Measurements from ENCODE around the gene ATXN1L. TPM values are rescaled to one million over a fixed set of nuclear protein-coding genes. Genes with fewer than 3 reads are reported as not detected.

ATXN1L gene
- total and polyA plus RNA-seq, 4 donors, result 5.7 to 15.0 (median 8.5) TPM

DNA sequence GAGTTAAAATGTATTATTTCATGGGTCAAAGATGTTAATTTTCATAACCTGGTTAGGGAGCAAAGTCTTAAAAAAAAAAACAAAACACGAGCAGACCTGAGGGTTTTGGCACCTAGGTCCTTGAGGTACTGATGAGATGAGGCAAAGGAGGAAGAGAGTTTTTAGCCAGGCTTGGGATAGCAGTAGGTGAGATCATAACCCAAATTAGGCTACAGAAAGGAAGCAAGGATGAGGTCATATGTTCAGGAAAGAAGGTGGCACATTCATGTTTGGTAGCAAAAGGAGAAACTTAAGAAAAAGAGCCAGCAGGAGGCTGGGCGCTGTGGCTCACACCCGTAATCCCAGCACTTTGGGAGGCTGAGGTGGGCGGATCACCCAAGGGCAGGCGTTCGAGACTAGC is 2.8 kb downstream of the ATXN1L start:
- TF ChIP-seq NR2F2 (IDR thresholded peaks at IDR 0.05) (no peak), RAD21 (IDR thresholded peaks at IDR 0.05) (no peak), MAX (IDR thresholded peaks at IDR 0.05) (no peak), FOXA1 (IDR thresholded peaks at IDR 0.05) (no peak), RXRA (IDR thresholded peaks at IDR 0.05) (no peak), ZBTB33 (IDR thresholded peaks at IDR 0.05) (no peak), HNF4G (IDR thresholded peaks at IDR 0.05) (no peak), CTCF (IDR thresholded peaks at IDR 0.05; ENCODE audit: low read depth, low read length, missing input control) (no peak), EGR1 (IDR thresholded peaks at IDR 0.05; ENCODE audit: low read depth in 2 of 2) (no peak), REST (IDR thresholded peaks at IDR 0.05) (no peak), FOXA2 (IDR thresholded peaks at IDR 0.05) (no peak), TAF1 (conservative IDR thresholded peaks at IDR 0.05) (no peak), YY1 (IDR thresholded peaks at IDR 0.05) (no peak), HNF4A (conservative IDR thresholded peaks at IDR 0.05) (no peak)
- TF ChIP-seq, protein P1, sequence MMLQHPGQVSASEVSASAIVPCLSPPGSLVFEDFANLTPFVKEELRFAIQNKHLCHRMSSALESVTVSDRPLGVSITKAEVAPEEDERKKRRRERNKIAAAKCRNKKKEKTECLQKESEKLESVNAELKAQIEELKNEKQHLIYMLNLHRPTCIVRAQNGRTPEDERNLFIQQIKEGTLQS (IDR thresholded peaks at IDR 0.05), result no peak
- H3K4me3 ChIP-seq (ENCODE audit: low read depth in 1 of 3, low read length in 3 of 3), result no peak overlapping the region
- H3K27ac ChIP-seq (ENCODE audit: low read depth in 1 of 2, low read length in 2 of 2), result no peak overlapping the region
- WGBS, result 94% methylated on average over 6 of the region's 6 CpGs
- peaks cover 11 to 50% (median 26%) of the 10 kb centered on the region in 4 donors for H3K36me3 ChIP-seq (ENCODE audit: control insufficient read depth in 4 of 4, insufficient read depth in 3 of 4, low read depth in 1 of 4, low read length in 3 of 4)
- no peak for DNase-seq (ENCODE audit: low spot score)
- H3K4me1 ChIP-seq (ENCODE audit: control insufficient read depth in 4 of 4, insufficient read depth in 4 of 4, low read length in 3 of 4), result peaks cover 0 to 14% (median 13%) of the 10 kb centered on the region in 4 donors
- H3K9me3 ChIP-seq (ENCODE audit: control insufficient read depth in 4 of 4, low read length in 3 of 4), result no peaks in the 10 kb centered on the region
- no peaks in the 10 kb centered on the region for H3K27me3 ChIP-seq (ENCODE audit: control insufficient read depth in 4 of 4, insufficient read depth in 4 of 4, low read length in 3 of 4)
- no peak overlapping the region for H3K9ac ChIP-seq (ENCODE audit: low read depth in 1 of 2, low read length in 2 of 2)

- WGBS, result 97% methylated on average over 8 of the region's 8 CpGs
- Histone ChIP-seq H3K36me3 (ENCODE audit: control insufficient read depth in 4 of 4, insufficient read depth in 3 of 4, low read depth in 1 of 4, low read length in 3 of 4) (peaks cover 11 to 54% (median 26%) of the 10 kb centered on the region in 4 donors), H3K4me3 (ENCODE audit: low read depth in 1 of 3, low read length in 3 of 3) (no peak overlapping the region), H3K9ac (ENCODE audit: low read depth in 1 of 2, low read length in 2 of 2) (no peak overlapping the region), H3K4me1 (ENCODE audit: control insufficient read depth in 4 of 4, insufficient read depth in 4 of 4, low read length in 3 of 4) (peaks cover 0 to 9% (median 6%) of the 10 kb centered on the region in 4 donors), H3K27ac (ENCODE audit: low read depth in 1 of 2, low read length in 2 of 2) (no peak overlapping the region), H3K9me3 (ENCODE audit: control insufficient read depth in 4 of 4, low read length in 3 of 4) (no peaks in the 10 kb centered on the region), H3K27me3 (ENCODE audit: control insufficient read depth in 4 of 4, insufficient read depth in 4 of 4, low read length in 3 of 4) (no peaks in the 10 kb centered on the region)
- TF ChIP-seq HNF4G (IDR thresholded peaks at IDR 0.05), result no peak
- TF ChIP-seq EGR1 (IDR thresholded peaks at IDR 0.05; ENCODE audit: low read depth in 2 of 2), result no peak
- no peak for TF ChIP-seq FOXA1 (IDR thresholded peaks at IDR 0.05)
- no peak for DNase-seq (ENCODE audit: low spot score)
These were observed 6.0 kb downstream of the ATXN1L start for GRCh38 chr16:71851746-71852145.
